HepG2 (cell line): ENCODE results near the gene ARHGAP30. TPM values are rescaled to one million over a fixed set of nuclear protein-coding genes. Genes with fewer than 3 reads are reported as not detected.

ENCODE experiments used
- BORCS8-MEF2B ChIP-seq: sonication (generic); formaldehyde crosslinking; IDR thresholded peaks from 2 replicates; pipeline ENCODE4 v1.8.0; 2022; ENCODE audit warnings: mild to moderate bottlenecking, missing genetic modification reagents
- FUBP1 ChIP-seq: sonication (generic); formaldehyde crosslinking; IDR thresholded peaks from 2 replicates; pipeline ENCODE4 v1.5.1; 2020; ENCODE audit warnings: missing genetic modification reagents, mild to moderate bottlenecking, borderline replicate concordance
- HMGXB4 ChIP-seq, 2 experiments: sonication (generic) in 1 of 2; formaldehyde crosslinking in 1 of 2; IDR thresholded peaks; 2 replicates each; pipeline versions ENCODE4 v1.4.0 to v1.6.1; 2018 to 2020; ENCODE audit warnings: missing genetic modification reagents in 2 of 2, borderline replicate concordance in 1 of 2, low read depth in 1 of 2, mild to moderate bottlenecking in 1 of 2, missing biosample characterization in 1 of 2
- IKZF1 ChIP-seq: fragments of 450-650 bp; IDR thresholded peaks from 2 replicates; pipeline ENCODE4 v1.7.1; 2016
- KMT2B ChIP-seq: IDR thresholded peaks from 2 replicates; pipeline ENCODE4 v1.6.1; 2016; ENCODE audit warnings: missing genetic modification reagents, missing compliant biosample characterization
- MAX ChIP-seq: IDR thresholded peaks from 2 replicates; pipeline ENCODE4 v1.6.1; 2012; ENCODE audit warnings: inconsistent platforms
- MXD1 ChIP-seq: sonication (generic); formaldehyde crosslinking; IDR thresholded peaks from 2 replicates; pipeline ENCODE4 v1.4.0; 2020; ENCODE audit warnings: mild to moderate bottlenecking, missing genetic modification reagents
- REL ChIP-seq: sonication (generic); formaldehyde crosslinking; conservative IDR thresholded peaks from 2 replicates; pipeline ENCODE4 v1.8.0; 2022; ENCODE audit warnings: mild to moderate bottlenecking, missing genetic modification reagents, moderate library complexity
- RERE ChIP-seq: IDR thresholded peaks from 2 replicates; pipeline ENCODE4 v1.6.1; 2016; ENCODE audit warnings: low read depth, missing genetic modification reagents, missing compliant biosample characterization
- ZFX ChIP-seq: sonication (generic); formaldehyde crosslinking; IDR thresholded peaks from 2 replicates; pipeline ENCODE4 v1.4.0; 2020; ENCODE audit warnings: mild to moderate bottlenecking, low read depth, missing genetic modification reagents, moderate library complexity
- ZIK1 ChIP-seq: sonication (generic); formaldehyde crosslinking; IDR thresholded peaks from 2 replicates; pipeline ENCODE4 v1.5.0; 2020; ENCODE audit warnings: mild to moderate bottlenecking, low read depth, missing genetic modification reagents, borderline replicate concordance
- polyA plus RNA-seq, 8 experiments: library from polyadenylated mRNA; depleted of rRNA in 3 of 8; stranded (reverse) in 7 of 8; unstranded in 1 of 8; fragments of >200 nt; fragmentation: Illumina TruSeq in 4 of 8; extraction: Trizol in 4 of 8; gene quantifications; 2 replicates each; pipeline versions ENCODE4 v1.2.1 to v1.2.3, GENCODE V29; 2011 to 2016; ENCODE audit warnings: low read depth in 4 of 8, missing spikeins in 1 of 8, mixed read lengths in 1 of 8; ENCODE audit not compliant: insufficient read depth in 1 of 8
- total RNA-seq, 5 experiments: library from RNA; depleted of rRNA; stranded (reverse); fragments of >200 nt; fragmentation: Illumina TruSeq; extraction: Trizol; gene quantifications; 2 replicates each; pipeline ENCODE4 v1.2.3, GENCODE V29; 2016; ENCODE audit warnings: low read depth in 1 of 5

ARHGAP30 gene
- total and polyA plus RNA-seq, 2 of the 13 experiments (the other 11 are each of a cell fraction or from before 2014, with no cell fraction given), result 0.13 to 0.20 TPM

- TF ChIP-seq RERE (CRISPR knock-in tag), result no peak
- peak; percentile 68 for TF ChIP-seq MAX
- no peak for TF ChIP-seq ZIK1 (CRISPR knock-in tag)
- no peak for TF ChIP-seq REL (CRISPR knock-in tag)
- no peak for TF ChIP-seq HMGXB4 (CRISPR knock-in tag; IDR thresholded peaks at IDR 0.05; ENCODE audit: borderline replicate concordance in 1 of 2, low read depth in 1 of 2)
- 0 out of 2 replicates have a peak, but pooled peaks have one; percentile 55 for TF ChIP-seq MXD1 (CRISPR knock-in tag)
- TF ChIP-seq KMT2B (CRISPR knock-in tag), result 0 out of 2 replicates have a peak, but pooled peaks have one; percentile 25
- 0 out of 2 replicates have a peak, but pooled peaks have one; percentile 46 for TF ChIP-seq FUBP1
- peak; percentile 52 for TF ChIP-seq ZFX (CRISPR knock-in tag)
- TF ChIP-seq BORCS8-MEF2B, result 0 out of 2 replicates have a peak, but pooled peaks have one; percentile 37
- TF ChIP-seq IKZF1, result no peak
- TF ChIP-seq, all 625 proteins: peak for 40
Observed at GRCh38 chr1:161073474-161074121, 3.9 kb upstream of the ARHGAP30 start (continued).
